HL-60 (cell line): ENCODE measurements around the gene YIF1B.

Source experiments
- DNase-seq, 2 experiments: peaks; one replicate each; pipeline ENCODE4 v3.0.0-alpha.2; 2010 to 2020; ENCODE audit warnings: low read depth in 1 of 2, low spot score in 1 of 2
- H3K27ac ChIP-seq: fragments of 250-450 bp; sonication (Bioruptor Pico); replicated peaks from 2 replicates; pipeline ENCODE4 v1.5.1; 2020; ENCODE audit warnings: mild to moderate bottlenecking, moderate library complexity
- H3K27me3 ChIP-seq: fragments of 250-450 bp; sonication (Bioruptor Pico); 2 replicates; pipeline ENCODE4 v1.5.1; 2021; ENCODE audit warnings: mild to moderate bottlenecking, moderate library complexity; ENCODE audit not compliant: insufficient read depth, poor library complexity, severe bottlenecking
- H3K4me3 ChIP-seq: replicated peaks from 2 replicates; pipeline ENCODE4 v1.5.1; 2011; ENCODE audit warnings: mild to moderate bottlenecking, control low read depth, low read length; ENCODE audit not compliant: insufficient read depth
- CTCF ChIP-seq: IDR thresholded peaks from one replicate; pipeline ENCODE4 v1.5.1; 2011; ENCODE audit warnings: low read length, control low read depth, inconsistent platforms; ENCODE audit not compliant: insufficient read depth
- GABPA ChIP-seq: IDR thresholded peaks from 2 replicates; pipeline ENCODE4 v1.6.1; 2012; ENCODE audit warnings: low read depth
- POLR2AphosphoS5 ChIP-seq: IDR thresholded peaks from 2 replicates; pipeline ENCODE4 v1.6.1; 2012; ENCODE audit warnings: low read depth
- REST ChIP-seq: IDR thresholded peaks from 2 replicates; pipeline ENCODE4 v1.6.1; 2012; ENCODE audit warnings: low read depth; ENCODE audit not compliant: insufficient replicate concordance
- SPI1 ChIP-seq: IDR thresholded peaks from 2 replicates; pipeline ENCODE4 v1.6.1; 2012; ENCODE audit warnings: low read depth, mild to moderate bottlenecking, borderline replicate concordance

YIF1B gene

GRCh38 chr19:38281811-38282566 lies 33.8 kb downstream of the YIF1B start:
- Histone ChIP-seq H3K27me3 (peaks cover 16% of the 10 kb centered on the region), H3K4me3 (no peak overlapping the region), H3K27ac (no peak overlapping the region)
- no peak for TF ChIP-seq POLR2AphosphoS5
- TF ChIP-seq SPI1, result no peak
- no peak for TF ChIP-seq REST
- no peak for TF ChIP-seq CTCF
- no peak for TF ChIP-seq GABPA
- no peak for DNase-seq

GRCh38 chr19:38280030-38280921 lies 35.5 kb downstream of the YIF1B start:
- TF ChIP-seq POLR2AphosphoS5, result no peak
- no peak for TF ChIP-seq GABPA
- TF ChIP-seq CTCF, result no peak
- TF ChIP-seq SPI1, result no peak
- no peak for TF ChIP-seq REST
- Histone ChIP-seq H3K27ac (no peak overlapping the region), H3K27me3 (peaks cover 10% of the 10 kb centered on the region), H3K4me3 (no peak overlapping the region)
- no peak for DNase-seq

GRCh38 chr19:38278751-38279150 lies 37.0 kb downstream of the YIF1B start:
- Histone ChIP-seq H3K4me3 (no peak overlapping the region), H3K27ac (no peak overlapping the region), H3K27me3 (peaks cover 5% of the 10 kb centered on the region)
- TF ChIP-seq POLR2AphosphoS5, result no peak
- no peak for TF ChIP-seq SPI1
- no peak for TF ChIP-seq REST
- no peak for TF ChIP-seq CTCF
- no peak for TF ChIP-seq GABPA
- no peak for DNase-seq
